ENCODE measurements around the gene THOC3.
"Not testable (repeated sequence)": the region's sequence is repeated elsewhere in the genome, so short reads cannot be mapped to it uniquely, and the experiment has no call there.

THOC3 gene, protein sequence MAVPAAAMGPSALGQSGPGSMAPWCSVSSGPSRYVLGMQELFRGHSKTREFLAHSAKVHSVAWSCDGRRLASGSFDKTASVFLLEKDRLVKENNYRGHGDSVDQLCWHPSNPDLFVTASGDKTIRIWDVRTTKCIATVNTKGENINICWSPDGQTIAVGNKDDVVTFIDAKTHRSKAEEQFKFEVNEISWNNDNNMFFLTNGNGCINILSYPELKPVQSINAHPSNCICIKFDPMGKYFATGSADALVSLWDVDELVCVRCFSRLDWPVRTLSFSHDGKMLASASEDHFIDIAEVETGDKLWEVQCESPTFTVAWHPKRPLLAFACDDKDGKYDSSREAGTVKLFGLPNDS

DNA sequence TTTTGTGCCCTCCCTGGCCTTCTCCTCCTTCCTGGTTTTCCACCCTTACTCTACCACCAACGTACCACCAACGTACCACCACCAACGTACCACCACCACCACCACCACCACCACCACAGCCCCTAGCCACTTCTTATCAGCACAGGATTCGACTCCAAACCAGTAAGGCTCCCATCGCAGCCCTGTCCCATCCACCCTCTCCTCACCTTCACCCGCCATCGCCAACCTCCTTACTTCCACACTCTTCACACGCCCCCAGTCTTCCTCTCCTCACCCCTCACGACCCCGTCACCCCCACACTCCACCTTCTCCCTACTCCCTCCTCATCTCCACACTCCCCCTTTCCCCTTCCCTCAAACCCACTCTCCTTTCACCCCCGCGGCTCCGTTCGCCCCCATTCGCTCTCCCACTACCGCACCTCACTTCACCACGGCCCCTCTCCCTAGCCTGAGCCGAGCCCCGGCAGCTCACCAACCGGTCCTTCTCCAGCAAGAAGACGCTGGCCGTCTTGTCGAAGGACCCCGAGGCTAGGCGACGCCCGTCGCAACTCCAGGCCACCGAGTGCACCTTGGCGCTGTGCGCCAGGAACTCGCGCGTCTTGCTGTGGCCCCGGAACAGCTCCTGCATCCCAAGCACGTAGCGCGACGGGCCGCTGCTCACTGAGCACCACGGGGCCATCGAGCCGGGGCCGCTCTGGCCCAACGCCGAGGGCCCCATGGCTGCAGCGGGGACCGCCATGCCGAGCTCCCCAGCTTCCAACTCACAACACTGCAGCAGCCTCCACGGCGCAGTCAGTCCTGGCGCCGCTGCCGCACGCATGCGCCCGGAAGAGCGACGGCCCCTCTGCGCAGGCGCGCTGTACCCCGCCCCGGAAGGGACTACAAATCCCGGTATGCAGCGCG lies at the start of gene THOC3:
Gene THOC3 (minus strand): TSS at position 845 of the 902 bp plus-strand sequence. CDS start 107 bp downstream, at position 738.
- H3K9me3 Mint-ChIP-seq; H3K4me1 Mint-ChIP-seq; H3K27ac Mint-ChIP-seq; H3K27me3 Mint-ChIP-seq (ENCODE audit: low read depth); H3K36me3 Mint-ChIP-seq (ENCODE audit: low read depth): not testable (repeated sequence)
- peak within 1 kb of the TSS; percentile 83 to 93 (median 86) for H3K4me3 Mint-ChIP-seq

DNA sequence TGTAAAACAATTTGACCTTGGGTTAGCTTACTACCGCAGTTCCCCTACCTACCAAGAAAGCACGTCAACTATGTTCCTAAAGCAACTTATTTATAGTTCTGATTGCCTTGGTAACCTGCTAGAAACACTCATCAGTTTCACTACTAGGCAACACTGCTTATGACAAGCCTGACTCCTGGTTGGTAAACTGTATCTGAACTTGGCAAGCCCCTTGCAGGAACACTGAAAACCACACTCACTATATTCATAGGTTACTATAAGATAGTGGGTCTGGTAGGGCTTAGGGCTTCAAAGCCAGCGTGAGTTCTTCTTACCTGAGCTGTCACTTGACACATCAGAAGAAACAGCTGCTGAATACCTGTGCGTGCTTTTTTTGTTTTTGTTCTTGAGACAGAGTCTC lies 49.2 kb upstream of the THOC3 start:
- not testable (repeated sequence) for H3K36me3 Mint-ChIP-seq (ENCODE audit: low read depth); H3K9me3 Mint-ChIP-seq; H3K4me1 Mint-ChIP-seq; H3K27ac Mint-ChIP-seq; H3K27me3 Mint-ChIP-seq (ENCODE audit: low read depth); H3K4me3 Mint-ChIP-seq

GRCh38 chr5:176014360-176014759 lies 46.2 kb upstream of the THOC3 start:
- not testable (repeated sequence) for H3K9me3 Mint-ChIP-seq; H3K36me3 Mint-ChIP-seq (ENCODE audit: low read depth); H3K4me1 Mint-ChIP-seq; H3K4me3 Mint-ChIP-seq; H3K27me3 Mint-ChIP-seq (ENCODE audit: low read depth); H3K27ac Mint-ChIP-seq

DNA sequence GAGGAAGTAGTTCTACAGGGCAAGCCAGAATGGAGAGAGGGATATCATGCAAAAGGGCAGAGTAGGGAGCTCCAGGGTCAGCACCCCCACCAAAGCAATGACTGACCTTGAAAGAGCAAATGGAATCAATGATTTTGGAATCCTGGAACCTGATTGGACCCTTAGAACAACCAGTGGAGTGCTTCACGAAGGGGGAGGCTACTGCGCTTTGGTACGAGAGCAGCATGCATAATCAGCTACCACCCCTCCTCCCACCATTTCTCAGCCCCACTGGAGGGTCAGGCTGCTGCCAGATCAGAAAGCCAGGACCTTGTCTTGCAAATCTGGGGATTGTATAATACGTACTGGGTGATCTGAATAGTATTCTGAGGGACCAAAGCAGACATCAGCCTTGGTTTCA lies 43.0 kb upstream of the THOC3 start:
- H3K4me1 Mint-ChIP-seq; H3K36me3 Mint-ChIP-seq (ENCODE audit: low read depth); H3K27me3 Mint-ChIP-seq (ENCODE audit: low read depth); H3K9me3 Mint-ChIP-seq; H3K4me3 Mint-ChIP-seq; H3K27ac Mint-ChIP-seq: not testable (repeated sequence)

DNA sequence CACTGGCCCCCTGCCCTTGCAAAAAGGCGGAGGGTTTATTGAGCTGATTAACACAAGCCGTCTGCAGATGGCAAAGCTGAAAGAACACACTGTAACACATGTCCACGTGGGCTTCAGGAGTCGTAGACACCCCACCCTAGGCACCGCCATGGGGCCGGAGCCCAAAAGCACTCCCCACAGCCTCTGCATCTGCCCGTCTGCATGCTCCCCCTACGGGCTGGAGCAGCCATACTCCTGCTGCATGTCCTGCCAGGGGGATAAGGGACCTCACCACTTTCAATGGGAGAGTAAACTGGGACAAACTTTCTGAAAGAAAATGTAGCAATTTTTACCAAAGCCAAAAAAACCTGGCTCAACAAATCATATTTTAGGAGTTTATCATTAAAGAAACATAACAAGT lies 42.1 kb upstream of the THOC3 start:
- not testable (repeated sequence) for H3K4me3 Mint-ChIP-seq; H3K27me3 Mint-ChIP-seq (ENCODE audit: low read depth); H3K9me3 Mint-ChIP-seq; H3K36me3 Mint-ChIP-seq (ENCODE audit: low read depth); H3K4me1 Mint-ChIP-seq; H3K27ac Mint-ChIP-seq

DNA sequence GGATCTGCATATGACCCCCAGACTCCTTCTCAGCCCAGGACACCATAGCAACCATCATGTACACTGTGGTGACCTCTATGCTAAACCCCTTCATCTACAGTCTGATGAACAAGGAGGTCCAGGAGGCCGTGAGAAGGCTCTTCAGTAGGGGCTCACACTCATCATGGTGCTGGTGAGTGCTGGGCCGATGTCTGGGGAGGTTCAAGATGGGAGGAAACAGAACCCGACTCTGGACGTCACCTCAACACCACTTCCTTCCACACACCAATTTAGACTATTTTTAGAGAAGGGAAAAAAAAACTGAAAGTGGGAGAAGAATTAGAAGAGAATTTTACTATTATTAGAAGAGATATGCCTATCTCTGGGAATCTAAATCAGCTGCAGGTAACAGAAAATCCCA lies 39.1 kb upstream of the THOC3 start:
- H3K4me3 Mint-ChIP-seq, H3K27ac Mint-ChIP-seq: not testable (repeated sequence)

GRCh38 chr5:176006819-176007218 lies 38.7 kb upstream of the THOC3 start:
- not testable (repeated sequence) for H3K27ac Mint-ChIP-seq; H3K4me1 Mint-ChIP-seq; H3K36me3 Mint-ChIP-seq (ENCODE audit: low read depth); H3K4me3 Mint-ChIP-seq; H3K9me3 Mint-ChIP-seq; H3K27me3 Mint-ChIP-seq (ENCODE audit: low read depth)

More for the DNA sequence above, 39.1 kb upstream of the THOC3 start:
- H3K36me3 Mint-ChIP-seq (ENCODE audit: low read depth); H3K9me3 Mint-ChIP-seq; H3K27me3 Mint-ChIP-seq (ENCODE audit: low read depth); H3K4me1 Mint-ChIP-seq: not testable (repeated sequence)

DNA sequence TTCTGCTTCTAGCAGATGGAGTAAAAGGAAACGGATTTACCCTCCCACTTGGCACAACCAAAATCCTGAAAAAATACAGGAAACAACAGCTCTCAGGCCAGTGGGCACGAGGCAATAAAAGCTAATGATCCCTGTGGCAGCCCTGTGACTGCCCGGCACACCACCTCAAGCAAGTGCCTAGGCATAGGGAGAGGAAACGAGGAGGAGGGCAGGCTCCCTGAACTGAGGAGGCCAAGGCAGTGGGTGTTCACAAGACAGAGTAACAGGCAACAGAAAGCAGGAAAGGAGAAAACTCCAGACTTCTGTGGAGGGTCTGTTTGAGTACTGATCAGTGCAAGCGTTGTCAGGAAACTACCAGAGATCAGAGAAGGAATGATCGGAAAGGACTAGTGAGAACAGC lies 29.9 kb upstream of the THOC3 start:
- not testable (repeated sequence) for H3K27me3 Mint-ChIP-seq (ENCODE audit: low read depth); H3K36me3 Mint-ChIP-seq (ENCODE audit: low read depth)

GRCh38 chr5:175997495-175997894 lies 29.4 kb upstream of the THOC3 start:
- not testable (repeated sequence) for H3K9me3 Mint-ChIP-seq; H3K4me1 Mint-ChIP-seq; H3K27ac Mint-ChIP-seq; H3K36me3 Mint-ChIP-seq (ENCODE audit: low read depth); H3K27me3 Mint-ChIP-seq (ENCODE audit: low read depth); H3K4me3 Mint-ChIP-seq

More for the DNA sequence above, 29.9 kb upstream of the THOC3 start:
- H3K27ac Mint-ChIP-seq, H3K4me1 Mint-ChIP-seq, H3K9me3 Mint-ChIP-seq, H3K4me3 Mint-ChIP-seq: not testable (repeated sequence)

GRCh38 chr5:175996791-175997190 lies 28.7 kb upstream of the THOC3 start:
- not testable (repeated sequence) for H3K9me3 Mint-ChIP-seq; H3K36me3 Mint-ChIP-seq (ENCODE audit: low read depth); H3K4me1 Mint-ChIP-seq; H3K4me3 Mint-ChIP-seq; H3K27ac Mint-ChIP-seq; H3K27me3 Mint-ChIP-seq (ENCODE audit: low read depth)

DNA sequence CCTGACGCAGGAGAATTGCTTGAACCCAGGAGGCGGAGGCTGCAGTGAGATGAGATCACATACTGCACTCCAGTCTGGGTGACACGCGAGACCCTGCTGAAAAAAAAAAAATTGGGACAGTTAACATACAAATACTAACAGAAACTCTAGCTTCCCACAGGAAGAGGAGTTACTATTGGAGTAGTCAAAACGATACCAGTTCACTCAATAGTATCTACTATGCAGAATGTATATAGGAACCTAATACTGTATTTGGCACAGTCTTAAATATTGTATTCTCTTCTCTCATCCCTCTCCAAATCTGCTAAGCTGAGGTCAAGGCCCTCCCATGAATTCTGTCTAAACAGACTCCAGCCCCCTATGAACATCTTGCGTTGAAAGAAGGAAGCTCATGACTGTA lies 27.4 kb upstream of the THOC3 start:
- not testable (repeated sequence) for H3K4me1 Mint-ChIP-seq; H3K36me3 Mint-ChIP-seq (ENCODE audit: low read depth); H3K9me3 Mint-ChIP-seq; H3K27me3 Mint-ChIP-seq (ENCODE audit: low read depth); H3K27ac Mint-ChIP-seq; H3K4me3 Mint-ChIP-seq

DNA sequence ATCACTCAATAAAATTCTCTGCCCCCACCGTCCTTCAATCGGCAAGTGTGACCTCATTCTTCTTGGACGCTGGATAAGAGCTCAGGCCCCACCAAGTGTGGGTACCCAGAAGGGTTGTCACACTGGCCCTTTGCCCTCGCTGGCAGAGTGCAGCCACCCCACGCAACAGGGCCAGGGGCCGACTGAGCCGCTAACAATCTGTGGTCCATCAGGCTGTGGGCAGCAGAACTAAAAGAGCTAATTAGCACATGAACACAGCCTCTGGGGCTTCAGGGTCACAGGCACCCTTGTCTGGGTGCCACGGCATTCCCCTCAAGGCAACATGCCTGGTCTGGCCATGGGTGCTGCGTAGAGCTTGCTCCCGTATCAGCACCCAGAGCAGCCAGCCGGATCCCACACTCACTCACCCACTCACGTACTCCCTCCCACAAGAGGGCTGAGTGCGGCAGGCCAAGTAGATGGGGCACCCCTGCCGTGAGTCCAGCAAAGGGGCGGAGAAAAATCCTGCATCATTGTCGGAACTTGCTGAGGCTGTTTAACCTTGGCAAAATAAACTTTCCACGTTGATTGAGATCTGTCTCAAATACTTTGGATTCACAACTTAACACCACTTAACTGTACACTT lies 11.4 kb upstream of the THOC3 start:
- not testable (repeated sequence) for H3K4me3 Mint-ChIP-seq; H3K36me3 Mint-ChIP-seq (ENCODE audit: low read depth); H3K27ac Mint-ChIP-seq; H3K27me3 Mint-ChIP-seq (ENCODE audit: low read depth); H3K9me3 Mint-ChIP-seq; H3K4me1 Mint-ChIP-seq

DNA sequence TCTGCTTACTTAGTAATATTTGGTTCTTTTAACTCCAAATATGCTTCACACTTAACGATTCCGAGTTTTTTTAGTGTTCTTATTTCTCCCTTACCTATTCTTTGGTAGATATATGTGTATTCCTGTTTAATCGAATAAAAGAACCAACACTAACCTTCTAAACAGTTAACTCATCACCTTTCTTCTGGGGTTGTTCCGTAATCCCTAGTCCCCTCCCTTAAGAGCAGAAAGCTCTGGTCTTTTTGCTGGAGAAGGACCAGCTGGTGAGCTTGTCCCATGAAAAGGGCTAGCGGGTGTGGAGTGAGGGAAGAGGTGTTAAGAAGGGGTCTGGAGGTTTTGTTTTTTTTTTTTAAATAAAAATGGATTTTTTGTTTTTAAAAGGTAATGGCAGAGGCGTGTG lies 266 bp upstream of the THOC3 start:
- not testable (repeated sequence) for H3K27me3 Mint-ChIP-seq (ENCODE audit: low read depth); H3K36me3 Mint-ChIP-seq (ENCODE audit: low read depth); H3K9me3 Mint-ChIP-seq; H3K4me1 Mint-ChIP-seq; H3K27ac Mint-ChIP-seq
- H3K4me3 Mint-ChIP-seq, result peak overlapping the region; percentile 27 to 83 (median 46)

- not testable (repeated sequence) for H3K36me3 Mint-ChIP-seq (ENCODE audit: low read depth); H3K4me1 Mint-ChIP-seq; H3K27ac Mint-ChIP-seq; H3K27me3 Mint-ChIP-seq (ENCODE audit: low read depth); H3K9me3 Mint-ChIP-seq; H3K4me3 Mint-ChIP-seq
Measured at GRCh38 chr5:175962329-175962728, 5.8 kb downstream of the THOC3 start.

DNA sequence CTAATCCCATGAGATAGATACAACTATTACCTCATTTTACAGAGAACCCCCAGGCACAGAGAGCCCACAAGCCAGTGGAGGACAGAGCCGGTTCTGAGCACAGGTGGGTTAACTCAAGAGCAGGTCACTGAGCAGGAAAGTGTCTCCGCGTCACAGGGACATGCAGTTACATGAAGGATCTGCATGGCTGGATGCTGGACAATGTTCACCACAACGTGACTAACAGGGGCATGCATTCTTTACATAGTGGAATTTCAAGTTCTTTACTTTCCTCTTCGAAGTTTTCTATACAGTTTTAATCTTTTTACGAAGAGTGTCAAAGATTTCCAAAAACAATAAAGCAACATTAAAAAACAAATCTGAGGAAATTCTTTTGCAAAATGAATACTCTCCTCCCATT lies 7.9 kb downstream of the THOC3 start:
- H3K4me1 Mint-ChIP-seq; H3K4me3 Mint-ChIP-seq; H3K27me3 Mint-ChIP-seq (ENCODE audit: low read depth); H3K27ac Mint-ChIP-seq; H3K9me3 Mint-ChIP-seq; H3K36me3 Mint-ChIP-seq (ENCODE audit: low read depth): not testable (repeated sequence)
